GM23338 (cell line): ENCODE data around the gene VSIG10L. TPM values are rescaled to one million over a fixed set of nuclear protein-coding genes. Genes with fewer than 3 reads are reported as not detected.
A peak's percentile ranks its signal among the peaks of the same experiment; 100 is the strongest.

Experiments used
- ATAC-seq: fragments of 200-7000 bp; cut with Tn5 transposase; 3 replicates; pipeline ENCODE4 v1.9.1; 2020
- DNase-seq: peaks from one replicate; pipeline ENCODE4 v3.0.0-alpha.2; 2015; ENCODE audit warnings: low spot score
- H2AFZ ChIP-seq: fragments of 200-600 bp; sonication (generic); 2 replicates; pipeline ENCODE4 v1.8.0; 2016; ENCODE audit warnings: antibody characterized with exemption, mild to moderate bottlenecking, moderate library complexity
- H3F3A ChIP-seq: fragments of 200-600 bp; sonication (generic); replicated peaks from 2 replicates; pipeline ENCODE4 v1.8.0; 2017; ENCODE audit warnings: antibody characterized with exemption, mixed run types, low read depth
- H3K27ac ChIP-seq: fragments of 200-600 bp; sonication (generic); 2 replicates; pipeline ENCODE4 v1.6.1; 2016; ENCODE audit warnings: low read depth
- H3K27me3 ChIP-seq: fragments of 200-600 bp; sonication (generic); 2 replicates; pipeline ENCODE4 v1.8.0; 2016; ENCODE audit warnings: mild to moderate bottlenecking, mixed run types, moderate library complexity; ENCODE audit not compliant: insufficient read depth
- H3K36me3 ChIP-seq: fragments of 200-600 bp; sonication (generic); 2 replicates; pipeline ENCODE4 v1.8.0; 2016; ENCODE audit warnings: mild to moderate bottlenecking; ENCODE audit not compliant: insufficient read depth
- H3K4me1 ChIP-seq: fragments of 200-600 bp; sonication (generic); 2 replicates; pipeline ENCODE4 v1.8.0; 2016; ENCODE audit warnings: mild to moderate bottlenecking, moderate library complexity; ENCODE audit not compliant: insufficient read depth
- H3K4me2 ChIP-seq: fragments of 200-600 bp; sonication (generic); 2 replicates; pipeline ENCODE4 v1.7.1; 2017; ENCODE audit warnings: mixed run types
- H3K4me3 ChIP-seq: fragments of 200-600 bp; sonication (generic); 2 replicates; pipeline ENCODE4 v1.6.1; 2016; ENCODE audit warnings: mixed run types
- H3K79me2 ChIP-seq: fragments of 200-600 bp; sonication (generic); replicated peaks from 2 replicates; pipeline ENCODE4 v1.8.0; 2017; ENCODE audit warnings: mild to moderate bottlenecking; ENCODE audit not compliant: insufficient read depth
- H3K9me2 ChIP-seq: fragments of 200-600 bp; sonication (generic); 2 replicates; pipeline ENCODE4 v1.8.0; 2017; ENCODE audit not compliant: insufficient read depth
- H4K20me1 ChIP-seq: fragments of 200-600 bp; sonication (generic); replicated peaks from 2 replicates; pipeline ENCODE4 v1.8.0; 2017; ENCODE audit warnings: mild to moderate bottlenecking; ENCODE audit not compliant: insufficient read depth
- H3K27ac Mint-ChIP-seq: 2 replicates; pipeline ENCODE4 v1.8.0; 2020; ENCODE audit warnings: inconsistent platforms, mild to moderate bottlenecking, moderate library complexity, mixed read lengths
- H3K27me3 Mint-ChIP-seq: 3 replicates; pipeline ENCODE4 v1.8.0; 2022; ENCODE audit warnings: low read depth, mild to moderate bottlenecking, moderate library complexity, mixed read lengths, inconsistent platforms; ENCODE audit not compliant: insufficient read depth, poor library complexity
- H3K36me3 Mint-ChIP-seq: 3 replicates; pipeline ENCODE4 v1.8.0; 2021; ENCODE audit warnings: low read depth, mild to moderate bottlenecking, inconsistent platforms, moderate library complexity, mixed read lengths
- H3K4me1 Mint-ChIP-seq: 3 replicates; pipeline ENCODE4 v1.8.0; 2020; ENCODE audit warnings: mild to moderate bottlenecking, inconsistent platforms, mixed read lengths
- H3K4me3 Mint-ChIP-seq: 3 replicates; pipeline ENCODE4 v1.8.0; 2021; ENCODE audit warnings: moderate library complexity, mild to moderate bottlenecking, inconsistent platforms, mixed read lengths
- H3K9me3 Mint-ChIP-seq: 3 replicates; pipeline ENCODE4 v1.8.0; 2020; ENCODE audit warnings: moderate library complexity, mild to moderate bottlenecking, inconsistent platforms, mixed read lengths
- CREB1 ChIP-seq: fragments of 250-450 bp; sonication (Bioruptor Pico); IDR thresholded peaks from 2 replicates; pipeline ENCODE4 v1.5.0; 2020; ENCODE audit warnings: low read depth, mild to moderate bottlenecking, moderate library complexity
- EZH2 ChIP-seq: fragments of 200-600 bp; sonication (generic); IDR thresholded peaks from one replicate; pipeline ENCODE4 v1.8.0; 2017; ENCODE audit warnings: antibody characterized with exemption, mild to moderate bottlenecking, low read depth; ENCODE audit not compliant: unreplicated experiment
- EZH2phosphoT487 ChIP-seq: fragments of 200-600 bp; sonication (generic); IDR thresholded peaks from one replicate; pipeline ENCODE4 v1.8.1; 2018; ENCODE audit warnings: antibody characterized with exemption; ENCODE audit not compliant: unreplicated experiment
- JUNB ChIP-seq: IDR thresholded peaks from one replicate; pipeline ENCODE4 v1.6.1; 2016; ENCODE audit warnings: antibody characterized with exemption; ENCODE audit not compliant: unreplicated experiment
- NANOG ChIP-seq: IDR thresholded peaks from 2 replicates; pipeline ENCODE4 v1.6.1; 2016; ENCODE audit warnings: antibody characterized with exemption, borderline replicate concordance
- POLR2AphosphoS5 ChIP-seq: IDR thresholded peaks from 2 replicates; pipeline ENCODE4 v1.6.1; 2016; ENCODE audit warnings: antibody characterized with exemption, low read depth
- STAT1 ChIP-seq: IDR thresholded peaks from one replicate; pipeline ENCODE4 v1.6.1; 2016; ENCODE audit warnings: antibody characterized with exemption; ENCODE audit not compliant: unreplicated experiment
- ZNF114 ChIP-seq: fragments of 250-450 bp; sonication (Bioruptor Pico); IDR thresholded peaks from 2 replicates; pipeline ENCODE4 v1.5.0; 2020; ENCODE audit warnings: mild to moderate bottlenecking, moderate library complexity
- ZNF331 ChIP-seq: fragments of 250-450 bp; sonication (Bioruptor Pico); IDR thresholded peaks from 2 replicates; pipeline ENCODE4 v1.5.0; 2020; ENCODE audit warnings: low read depth, mild to moderate bottlenecking, moderate library complexity
- polyA plus RNA-seq: library from polyadenylated mRNA; unstranded; fragments of >200 nt; fragmentation: Nextera tagmentation; extraction: Ambion mirVana; gene quantifications from 2 replicates; pipeline ENCODE4 v1.2.1, GENCODE V29; 2016
- total RNA-seq: library from RNA; depleted of rRNA; stranded (reverse); fragments of >200 nt; shearing (Covaris generic); gene quantifications from 2 replicates; pipeline ENCODE4 v1.2.3, GENCODE V29; 2014
- TF ChIP-seq, protein P1 (sequence below): IDR thresholded peaks from 2 replicates; pipeline ENCODE4 v1.6.1; 2016; ENCODE audit warnings: antibody characterized with exemption
- TF ChIP-seq, protein P2 (sequence below), 2 experiments: fragments of 200-600 bp in 1 of 2; sonication (generic) in 1 of 2; conservative IDR thresholded peaks; 2 replicates each; pipeline versions ENCODE4 v1.5.1 to v1.6.1; 2016 to 2017; ENCODE audit warnings: antibody characterized with exemption in 2 of 2, low read depth in 2 of 2, mild to moderate bottlenecking in 2 of 2, moderate library complexity in 1 of 2
- TF ChIP-seq, protein P3 (sequence below): fragments of 250-450 bp; sonication (Bioruptor Pico); IDR thresholded peaks from 2 replicates; pipeline ENCODE4 v1.5.0; 2020; ENCODE audit warnings: mild to moderate bottlenecking, moderate library complexity
- TF ChIP-seq, protein P4 (sequence below): IDR thresholded peaks from one replicate; pipeline ENCODE4 v1.6.1; 2018; ENCODE audit warnings: antibody characterized with exemption; ENCODE audit not compliant: unreplicated experiment

VSIG10L gene
- total and polyA plus RNA-seq, 2 experiments from 2014 or later: 9.6 to 10.4 TPM

DNA sequence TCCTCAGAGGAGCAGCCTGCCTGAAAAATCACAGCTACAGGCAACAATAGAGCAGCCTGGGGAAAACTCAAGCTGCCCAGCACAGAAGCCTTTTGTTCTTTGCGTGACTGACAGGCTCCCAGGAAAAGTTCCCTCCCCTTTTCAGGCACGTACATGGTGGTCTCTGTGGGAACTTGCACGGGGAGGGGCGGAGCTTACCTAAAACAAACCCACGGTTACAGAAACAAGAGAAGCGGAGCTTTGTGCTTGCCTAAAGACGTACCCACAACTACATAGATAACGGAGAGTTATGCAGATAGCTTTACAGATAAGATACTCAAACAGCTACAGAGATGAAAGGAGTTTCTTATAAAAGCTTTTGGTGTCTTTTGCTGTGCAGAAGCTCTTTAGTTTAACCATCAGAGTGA is 12.8 kb upstream of the VSIG10L start:
- no peaks in the 10 kb centered on the region for H3K9me2 ChIP-seq
- H3K27ac ChIP-seq: no peak overlapping the region
- DNase-seq: peak; percentile 81
- peak; percentile 95 for ATAC-seq
- no peaks in the 10 kb centered on the region for H3K36me3 ChIP-seq
- H3K27ac Mint-ChIP-seq: peak overlapping the region; percentile 56; the same call in 1 of the 2 replicates
- H4K20me1 ChIP-seq: no peaks in the 10 kb centered on the region
- TF ChIP-seq EZH2phosphoT487: no peak
- TF ChIP-seq ZNF331 (CRISPR knock-in tag): no peak
- no peak for TF ChIP-seq NANOG
- TF ChIP-seq POLR2AphosphoS5: no peak
- TF ChIP-seq JUNB: no peak
- TF ChIP-seq, protein P1, sequence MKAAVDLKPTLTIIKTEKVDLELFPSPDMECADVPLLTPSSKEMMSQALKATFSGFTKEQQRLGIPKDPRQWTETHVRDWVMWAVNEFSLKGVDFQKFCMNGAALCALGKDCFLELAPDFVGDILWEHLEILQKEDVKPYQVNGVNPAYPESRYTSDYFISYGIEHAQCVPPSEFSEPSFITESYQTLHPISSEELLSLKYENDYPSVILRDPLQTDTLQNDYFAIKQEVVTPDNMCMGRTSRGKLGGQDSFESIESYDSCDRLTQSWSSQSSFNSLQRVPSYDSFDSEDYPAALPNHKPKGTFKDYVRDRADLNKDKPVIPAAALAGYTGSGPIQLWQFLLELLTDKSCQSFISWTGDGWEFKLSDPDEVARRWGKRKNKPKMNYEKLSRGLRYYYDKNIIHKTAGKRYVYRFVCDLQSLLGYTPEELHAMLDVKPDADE: no peak
- TF ChIP-seq, protein P2, sequence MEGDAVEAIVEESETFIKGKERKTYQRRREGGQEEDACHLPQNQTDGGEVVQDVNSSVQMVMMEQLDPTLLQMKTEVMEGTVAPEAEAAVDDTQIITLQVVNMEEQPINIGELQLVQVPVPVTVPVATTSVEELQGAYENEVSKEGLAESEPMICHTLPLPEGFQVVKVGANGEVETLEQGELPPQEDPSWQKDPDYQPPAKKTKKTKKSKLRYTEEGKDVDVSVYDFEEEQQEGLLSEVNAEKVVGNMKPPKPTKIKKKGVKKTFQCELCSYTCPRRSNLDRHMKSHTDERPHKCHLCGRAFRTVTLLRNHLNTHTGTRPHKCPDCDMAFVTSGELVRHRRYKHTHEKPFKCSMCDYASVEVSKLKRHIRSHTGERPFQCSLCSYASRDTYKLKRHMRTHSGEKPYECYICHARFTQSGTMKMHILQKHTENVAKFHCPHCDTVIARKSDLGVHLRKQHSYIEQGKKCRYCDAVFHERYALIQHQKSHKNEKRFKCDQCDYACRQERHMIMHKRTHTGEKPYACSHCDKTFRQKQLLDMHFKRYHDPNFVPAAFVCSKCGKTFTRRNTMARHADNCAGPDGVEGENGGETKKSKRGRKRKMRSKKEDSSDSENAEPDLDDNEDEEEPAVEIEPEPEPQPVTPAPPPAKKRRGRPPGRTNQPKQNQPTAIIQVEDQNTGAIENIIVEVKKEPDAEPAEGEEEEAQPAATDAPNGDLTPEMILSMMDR (conservative IDR thresholded peaks at IDR 0.05; ENCODE audit: low read depth in 2 of 2): no peak
- TF ChIP-seq STAT1: no peak
- TF ChIP-seq, protein P3, sequence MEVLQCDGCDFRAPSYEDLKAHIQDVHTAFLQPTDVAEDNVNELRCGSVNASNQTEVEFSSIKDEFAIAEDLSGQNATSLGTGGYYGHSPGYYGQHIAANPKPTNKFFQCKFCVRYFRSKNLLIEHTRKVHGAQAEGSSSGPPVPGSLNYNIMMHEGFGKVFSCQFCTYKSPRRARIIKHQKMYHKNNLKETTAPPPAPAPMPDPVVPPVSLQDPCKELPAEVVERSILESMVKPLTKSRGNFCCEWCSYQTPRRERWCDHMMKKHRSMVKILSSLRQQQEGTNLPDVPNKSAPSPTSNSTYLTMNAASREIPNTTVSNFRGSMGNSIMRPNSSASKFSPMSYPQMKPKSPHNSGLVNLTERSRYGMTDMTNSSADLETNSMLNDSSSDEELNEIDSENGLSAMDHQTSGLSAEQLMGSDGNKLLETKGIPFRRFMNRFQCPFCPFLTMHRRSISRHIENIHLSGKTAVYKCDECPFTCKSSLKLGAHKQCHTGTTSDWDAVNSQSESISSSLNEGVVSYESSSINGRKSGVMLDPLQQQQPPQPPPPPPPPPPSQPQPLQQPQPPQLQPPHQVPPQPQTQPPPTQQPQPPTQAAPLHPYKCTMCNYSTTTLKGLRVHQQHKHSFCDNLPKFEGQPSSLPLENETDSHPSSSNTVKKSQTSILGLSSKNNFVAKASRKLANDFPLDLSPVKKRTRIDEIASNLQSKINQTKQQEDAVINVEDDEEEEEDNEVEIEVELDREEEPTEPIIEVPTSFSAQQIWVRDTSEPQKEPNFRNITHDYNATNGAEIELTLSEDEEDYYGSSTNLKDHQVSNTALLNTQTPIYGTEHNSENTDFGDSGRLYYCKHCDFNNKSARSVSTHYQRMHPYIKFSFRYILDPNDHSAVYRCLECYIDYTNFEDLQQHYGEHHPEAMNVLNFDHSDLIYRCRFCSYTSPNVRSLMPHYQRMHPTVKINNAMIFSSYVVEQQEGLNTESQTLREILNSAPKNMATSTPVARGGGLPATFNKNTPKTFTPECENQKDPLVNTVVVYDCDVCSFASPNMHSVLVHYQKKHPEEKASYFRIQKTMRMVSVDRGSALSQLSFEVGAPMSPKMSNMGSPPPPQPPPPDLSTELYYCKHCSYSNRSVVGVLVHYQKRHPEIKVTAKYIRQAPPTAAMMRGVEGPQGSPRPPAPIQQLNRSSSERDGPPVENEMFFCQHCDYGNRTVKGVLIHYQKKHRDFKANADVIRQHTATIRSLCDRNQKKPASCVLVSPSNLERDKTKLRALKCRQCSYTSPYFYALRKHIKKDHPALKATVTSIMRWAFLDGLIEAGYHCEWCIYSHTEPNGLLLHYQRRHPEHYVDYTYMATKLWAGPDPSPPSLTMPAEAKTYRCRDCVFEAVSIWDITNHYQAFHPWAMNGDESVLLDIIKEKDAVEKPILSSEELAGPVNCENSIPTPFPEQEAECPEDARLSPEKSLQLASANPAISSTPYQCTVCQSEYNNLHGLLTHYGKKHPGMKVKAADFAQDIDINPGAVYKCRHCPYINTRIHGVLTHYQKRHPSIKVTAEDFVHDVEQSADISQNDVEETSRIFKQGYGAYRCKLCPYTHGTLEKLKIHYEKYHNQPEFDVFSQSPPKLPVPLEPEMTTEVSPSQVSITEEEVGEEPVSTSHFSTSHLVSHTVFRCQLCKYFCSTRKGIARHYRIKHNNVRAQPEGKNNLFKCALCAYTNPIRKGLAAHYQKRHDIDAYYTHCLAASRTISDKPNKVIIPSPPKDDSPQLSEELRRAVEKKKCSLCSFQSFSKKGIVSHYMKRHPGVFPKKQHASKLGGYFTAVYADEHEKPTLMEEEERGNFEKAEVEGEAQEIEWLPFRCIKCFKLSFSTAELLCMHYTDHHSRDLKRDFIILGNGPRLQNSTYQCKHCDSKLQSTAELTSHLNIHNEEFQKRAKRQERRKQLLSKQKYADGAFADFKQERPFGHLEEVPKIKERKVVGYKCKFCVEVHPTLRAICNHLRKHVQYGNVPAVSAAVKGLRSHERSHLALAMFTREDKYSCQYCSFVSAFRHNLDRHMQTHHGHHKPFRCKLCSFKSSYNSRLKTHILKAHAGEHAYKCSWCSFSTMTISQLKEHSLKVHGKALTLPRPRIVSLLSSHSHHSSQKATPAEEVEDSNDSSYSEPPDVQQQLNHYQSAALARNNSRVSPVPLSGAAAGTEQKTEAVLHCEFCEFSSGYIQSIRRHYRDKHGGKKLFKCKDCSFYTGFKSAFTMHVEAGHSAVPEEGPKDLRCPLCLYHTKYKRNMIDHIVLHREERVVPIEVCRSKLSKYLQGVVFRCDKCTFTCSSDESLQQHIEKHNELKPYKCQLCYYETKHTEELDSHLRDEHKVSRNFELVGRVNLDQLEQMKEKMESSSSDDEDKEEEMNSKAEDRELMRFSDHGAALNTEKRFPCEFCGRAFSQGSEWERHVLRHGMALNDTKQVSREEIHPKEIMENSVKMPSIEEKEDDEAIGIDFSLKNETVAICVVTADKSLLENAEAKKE (CRISPR knock-in tag): no peak
- TF ChIP-seq, protein P4, sequence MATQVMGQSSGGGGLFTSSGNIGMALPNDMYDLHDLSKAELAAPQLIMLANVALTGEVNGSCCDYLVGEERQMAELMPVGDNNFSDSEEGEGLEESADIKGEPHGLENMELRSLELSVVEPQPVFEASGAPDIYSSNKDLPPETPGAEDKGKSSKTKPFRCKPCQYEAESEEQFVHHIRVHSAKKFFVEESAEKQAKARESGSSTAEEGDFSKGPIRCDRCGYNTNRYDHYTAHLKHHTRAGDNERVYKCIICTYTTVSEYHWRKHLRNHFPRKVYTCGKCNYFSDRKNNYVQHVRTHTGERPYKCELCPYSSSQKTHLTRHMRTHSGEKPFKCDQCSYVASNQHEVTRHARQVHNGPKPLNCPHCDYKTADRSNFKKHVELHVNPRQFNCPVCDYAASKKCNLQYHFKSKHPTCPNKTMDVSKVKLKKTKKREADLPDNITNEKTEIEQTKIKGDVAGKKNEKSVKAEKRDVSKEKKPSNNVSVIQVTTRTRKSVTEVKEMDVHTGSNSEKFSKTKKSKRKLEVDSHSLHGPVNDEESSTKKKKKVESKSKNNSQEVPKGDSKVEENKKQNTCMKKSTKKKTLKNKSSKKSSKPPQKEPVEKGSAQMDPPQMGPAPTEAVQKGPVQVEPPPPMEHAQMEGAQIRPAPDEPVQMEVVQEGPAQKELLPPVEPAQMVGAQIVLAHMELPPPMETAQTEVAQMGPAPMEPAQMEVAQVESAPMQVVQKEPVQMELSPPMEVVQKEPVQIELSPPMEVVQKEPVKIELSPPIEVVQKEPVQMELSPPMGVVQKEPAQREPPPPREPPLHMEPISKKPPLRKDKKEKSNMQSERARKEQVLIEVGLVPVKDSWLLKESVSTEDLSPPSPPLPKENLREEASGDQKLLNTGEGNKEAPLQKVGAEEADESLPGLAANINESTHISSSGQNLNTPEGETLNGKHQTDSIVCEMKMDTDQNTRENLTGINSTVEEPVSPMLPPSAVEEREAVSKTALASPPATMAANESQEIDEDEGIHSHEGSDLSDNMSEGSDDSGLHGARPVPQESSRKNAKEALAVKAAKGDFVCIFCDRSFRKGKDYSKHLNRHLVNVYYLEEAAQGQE: no peak
- TF ChIP-seq ZNF114 (CRISPR knock-in tag): no peak
- TF ChIP-seq EZH2: no peak
- TF ChIP-seq CREB1: no peak
- no peaks in the 10 kb centered on the region for H3K79me2 ChIP-seq
- peaks cover 2% of the 10 kb centered on the region for H3K27me3 Mint-ChIP-seq
- no peaks in the 10 kb centered on the region for H3F3A ChIP-seq
- peaks cover 9% of the 10 kb centered on the region; the same call in 1 of the 2 replicates for H3K4me1 ChIP-seq
- H2AFZ ChIP-seq: no peak overlapping the region
- H3K4me3 Mint-ChIP-seq: no peak overlapping the region
- H3K27me3 ChIP-seq: no peaks in the 10 kb centered on the region
- peaks cover 13% of the 10 kb centered on the region for H3K4me1 Mint-ChIP-seq
- peak overlapping the region; percentile 67; the same call in 1 of the 2 replicates for H3K4me2 ChIP-seq
- peaks cover 10% of the 10 kb centered on the region; the same call in 2 of the 3 replicates for H3K36me3 Mint-ChIP-seq
- no peak overlapping the region for H3K4me3 ChIP-seq
- no peaks in the 10 kb centered on the region for H3K9me3 Mint-ChIP-seq
